Putamen (tissue), 1 donor: ENCODE data around the gene ST7.

Experiments used
- DNase-seq: peaks from one replicate; pipeline ENCODE4 v3.0.0-alpha.2; 2016; ENCODE audit warnings: low spot score

The ST7 gene

DNA sequence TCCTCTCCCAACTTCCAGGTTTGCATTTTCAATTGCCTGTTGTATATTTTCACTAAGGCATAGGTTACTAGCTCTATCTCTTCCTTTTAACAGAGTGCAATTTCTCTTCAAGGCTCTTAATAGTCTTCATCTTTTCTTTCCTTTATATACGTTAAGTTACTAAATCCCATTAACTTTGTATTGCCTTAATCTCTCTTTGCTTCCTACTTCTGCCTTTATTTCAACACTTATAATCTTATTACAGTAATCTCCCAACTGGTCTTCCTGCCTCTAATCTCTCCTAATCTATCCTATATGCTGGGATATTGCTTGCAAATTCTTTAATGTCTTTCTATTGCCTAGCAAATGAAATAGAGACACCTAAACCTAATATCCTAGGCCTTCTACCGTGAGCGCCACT lies 26.1 kb downstream of the ST7 start:
- no peak for DNase-seq

DNA sequence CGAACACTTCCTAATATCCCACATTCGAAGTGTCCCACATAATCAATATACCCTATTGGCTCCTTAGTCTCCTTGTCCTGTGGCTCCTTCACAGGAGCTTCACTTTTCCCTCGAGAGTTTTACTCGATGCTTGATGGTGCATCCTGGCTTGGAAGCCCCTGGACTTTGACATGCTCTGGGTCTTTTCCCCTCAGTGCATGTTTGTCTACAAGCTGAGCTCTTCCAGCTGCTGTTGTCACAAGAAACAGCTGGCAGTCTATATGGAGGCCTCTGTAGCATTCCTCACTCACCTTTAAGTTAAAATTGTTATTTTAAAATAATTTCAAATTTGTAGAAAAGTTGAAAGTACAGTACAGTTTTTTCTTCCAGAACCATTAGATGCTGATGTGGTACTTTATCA lies 27.1 kb downstream of the ST7 start:
- DNase-seq = no peak

DNA sequence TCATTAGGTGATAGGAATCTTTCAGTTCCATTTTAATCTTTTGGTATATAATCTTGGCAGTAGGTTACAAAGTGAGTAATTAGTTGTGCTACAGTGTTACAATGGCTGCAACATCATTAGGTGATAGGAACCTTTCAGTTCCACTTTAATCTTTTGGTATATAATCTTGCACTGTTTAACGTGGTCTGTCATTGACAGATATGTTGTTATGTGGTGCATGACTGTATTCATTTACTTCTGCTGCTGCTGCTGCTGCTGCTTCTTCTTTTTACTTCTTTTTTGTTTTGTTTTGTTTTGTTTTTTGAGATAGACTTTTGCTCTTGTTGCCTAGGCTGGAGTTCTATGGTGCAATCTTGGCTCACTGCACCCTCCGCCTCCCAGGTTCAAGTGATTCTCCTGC lies 28.6 kb downstream of the ST7 start:
- no peak for DNase-seq

DNA sequence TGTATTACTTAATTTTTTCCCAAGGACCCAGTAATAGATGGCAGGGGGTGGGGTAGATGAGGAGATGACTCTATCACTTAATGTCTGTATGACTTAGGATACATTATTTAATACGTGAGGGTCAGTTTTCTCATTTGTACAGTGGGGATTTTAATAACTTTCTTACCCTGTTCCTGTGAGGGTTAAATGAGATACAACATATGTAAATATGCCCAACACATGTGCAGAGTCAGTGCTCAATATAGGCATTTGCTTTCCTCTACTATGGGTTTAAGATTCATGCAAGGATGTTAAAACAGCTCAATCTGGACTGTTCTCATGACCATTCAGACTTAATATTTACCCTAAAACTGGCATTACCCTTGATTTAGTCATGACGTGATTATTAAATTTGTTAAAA lies 31.2 kb downstream of the ST7 start:
- no peak for DNase-seq

DNA sequence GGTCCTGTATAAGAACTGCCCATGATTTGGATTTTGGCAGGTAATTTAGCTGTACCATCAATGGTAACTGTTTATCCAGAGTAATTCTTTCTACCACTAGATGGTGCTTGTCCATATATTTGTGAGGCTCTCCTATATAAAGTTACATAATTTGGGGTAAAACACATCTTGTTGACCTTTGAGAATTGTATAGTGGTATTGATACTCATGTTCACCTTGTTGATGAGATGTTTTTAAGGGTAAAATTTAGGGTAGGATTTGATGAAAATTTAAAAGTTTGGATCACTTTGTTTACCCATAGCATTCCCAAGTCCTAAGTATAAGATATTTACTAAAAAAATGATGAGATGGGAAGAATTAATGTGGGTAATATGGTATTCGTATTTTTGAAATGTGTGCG lies 31.6 kb downstream of the ST7 start:
- DNase-seq = peak; percentile 25

DNA sequence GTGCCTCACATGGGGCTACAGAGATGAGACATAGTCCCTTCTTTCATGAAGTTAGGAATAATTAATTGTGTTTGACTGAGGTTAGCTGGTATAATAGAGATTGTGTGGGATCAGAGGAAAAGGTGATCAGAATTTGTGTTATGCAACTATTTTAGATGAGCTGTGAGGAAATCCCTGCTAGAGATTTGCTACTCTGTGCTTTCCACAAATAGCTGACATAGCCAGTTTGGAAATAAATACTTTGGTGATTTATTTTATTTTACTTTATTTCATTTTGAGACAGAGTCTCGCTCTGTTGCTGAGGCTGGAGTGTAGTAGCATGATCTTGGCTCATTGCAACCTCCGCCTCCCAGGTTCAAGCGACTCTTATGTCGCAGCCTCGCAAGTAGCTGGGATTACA lies 32.3 kb downstream of the ST7 start:
- DNase-seq = no peak

DNA sequence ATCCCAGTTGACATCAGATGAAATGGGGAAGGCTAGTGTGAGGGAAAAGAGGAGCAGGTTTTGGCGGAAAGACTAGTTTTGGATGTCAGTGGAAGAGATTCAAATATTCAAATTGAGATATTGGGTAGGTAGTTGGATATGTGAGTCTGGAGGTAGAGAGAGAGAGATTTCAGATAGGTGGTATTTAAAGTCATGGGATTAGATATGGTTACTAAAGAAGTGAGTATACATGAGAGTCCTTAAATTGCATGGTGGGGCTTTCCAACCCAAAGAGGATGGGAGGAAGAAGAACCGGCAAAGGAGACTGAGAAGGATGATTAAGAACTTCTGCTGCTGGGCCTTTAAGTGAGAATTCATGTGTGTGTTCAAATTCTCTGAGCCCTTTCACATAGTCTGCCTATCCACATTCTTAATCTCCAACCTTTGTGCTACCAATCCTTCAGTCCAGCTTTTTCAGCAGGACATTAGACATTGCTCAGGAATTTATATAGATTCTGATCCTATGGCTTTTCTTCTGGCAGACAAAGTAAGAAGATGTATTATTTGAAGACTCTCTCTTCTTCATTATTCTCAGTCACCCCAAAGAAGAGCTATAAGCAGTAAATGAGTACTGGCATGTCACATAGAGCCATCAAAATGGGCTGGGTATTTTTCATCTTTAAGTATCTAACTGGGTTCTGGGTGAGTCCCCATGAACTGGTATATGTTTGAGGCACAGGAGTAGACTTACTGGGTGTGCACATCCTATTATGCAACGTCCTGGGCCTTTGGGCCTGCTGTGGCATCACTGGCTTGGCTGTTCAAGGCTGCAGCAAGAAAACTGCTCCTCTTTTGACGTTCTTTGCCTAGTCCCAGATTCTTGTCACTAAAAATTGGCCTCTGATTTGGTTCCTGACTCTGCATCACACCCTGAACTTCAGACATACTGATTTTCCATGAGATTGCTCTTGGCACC lies 33.6 kb downstream of the ST7 start:
- no peak for DNase-seq

DNA sequence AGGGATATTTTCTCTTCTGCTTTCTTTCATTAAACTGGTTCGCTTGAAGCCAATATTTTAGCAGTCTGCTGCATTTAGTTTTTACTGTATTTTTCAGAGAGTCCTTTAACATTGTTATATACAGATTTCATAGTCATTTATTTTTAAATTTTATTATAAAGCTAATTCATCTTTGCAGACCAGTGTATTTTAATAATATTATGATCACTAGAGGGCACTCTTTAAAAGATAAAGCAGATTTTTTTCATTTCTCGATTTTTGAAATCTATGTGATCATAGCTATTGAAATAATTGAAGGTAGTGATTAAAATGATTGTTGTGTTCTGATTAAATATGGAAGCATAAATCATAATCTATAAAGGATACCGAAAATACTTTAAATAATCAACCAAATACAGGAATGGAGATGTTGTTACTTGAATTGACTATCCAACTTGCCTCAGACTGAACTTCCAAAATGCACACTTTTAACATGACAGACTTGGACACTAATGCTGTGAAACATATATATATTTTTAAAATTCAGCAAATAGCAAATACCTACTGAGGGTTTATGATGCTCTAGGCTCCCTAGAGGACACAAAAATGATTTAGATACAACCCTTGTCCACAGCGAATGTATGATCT lies 35.2 kb downstream of the ST7 start:
- no peak for DNase-seq

DNA sequence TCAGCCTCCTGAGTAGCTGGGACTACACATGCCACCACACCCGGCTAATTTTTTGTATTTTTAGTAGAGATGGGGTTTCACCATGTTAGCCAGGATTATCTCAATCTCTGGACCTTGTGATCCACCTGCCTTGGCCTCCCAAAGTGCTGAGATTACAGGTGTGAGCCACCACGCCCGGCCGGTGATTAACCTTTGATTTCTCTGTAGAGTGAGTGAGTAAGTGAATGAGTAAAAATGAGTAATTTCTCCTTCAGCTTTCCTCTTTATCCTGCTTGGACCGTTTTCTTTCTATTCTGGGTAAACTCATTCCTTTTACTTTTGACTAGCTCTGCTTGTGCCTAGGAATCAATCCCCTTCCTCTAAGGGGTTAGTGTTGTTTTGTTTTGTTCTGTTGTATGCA lies 36.8 kb downstream of the ST7 start:
- DNase-seq = no peak

DNA sequence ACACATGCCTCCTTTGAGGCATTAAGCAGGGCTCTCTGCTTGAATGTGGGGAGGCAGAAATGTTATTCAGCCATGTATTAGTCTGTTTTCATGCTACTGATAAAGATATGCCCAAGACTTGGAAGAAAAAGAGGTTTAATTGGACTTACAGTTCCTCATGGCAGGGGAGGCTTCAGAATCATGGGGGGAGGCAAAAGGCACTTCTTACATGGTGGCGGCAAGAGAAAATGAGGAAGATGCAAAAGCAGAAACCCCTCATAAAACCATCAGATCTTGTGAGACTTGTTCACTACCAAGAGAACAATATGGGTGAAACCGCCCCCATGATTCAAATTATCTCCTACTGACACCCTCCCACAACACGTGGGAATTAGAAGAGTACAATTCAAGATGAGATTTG lies 37.9 kb downstream of the ST7 start:
- no peak for DNase-seq

DNA sequence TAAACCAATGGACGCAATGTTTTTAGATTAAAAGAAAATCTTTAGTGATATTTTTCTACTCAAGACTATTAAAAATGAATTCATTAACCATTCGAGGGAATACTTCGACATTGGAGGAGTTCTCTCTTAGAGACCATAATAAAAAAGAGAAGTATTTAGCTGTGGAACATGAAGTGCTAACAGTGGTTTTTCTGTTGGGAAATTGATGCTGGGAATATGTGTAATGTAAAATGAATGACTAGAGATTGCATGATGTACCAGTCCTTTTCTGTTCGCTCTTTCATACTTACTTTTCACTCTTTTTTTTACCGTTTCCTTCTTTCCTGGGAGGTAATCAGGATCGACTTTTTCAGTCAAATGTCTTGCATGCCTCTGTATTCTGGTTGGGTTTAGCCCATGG lies 41.3 kb downstream of the ST7 start:
- DNase-seq = no peak

DNA sequence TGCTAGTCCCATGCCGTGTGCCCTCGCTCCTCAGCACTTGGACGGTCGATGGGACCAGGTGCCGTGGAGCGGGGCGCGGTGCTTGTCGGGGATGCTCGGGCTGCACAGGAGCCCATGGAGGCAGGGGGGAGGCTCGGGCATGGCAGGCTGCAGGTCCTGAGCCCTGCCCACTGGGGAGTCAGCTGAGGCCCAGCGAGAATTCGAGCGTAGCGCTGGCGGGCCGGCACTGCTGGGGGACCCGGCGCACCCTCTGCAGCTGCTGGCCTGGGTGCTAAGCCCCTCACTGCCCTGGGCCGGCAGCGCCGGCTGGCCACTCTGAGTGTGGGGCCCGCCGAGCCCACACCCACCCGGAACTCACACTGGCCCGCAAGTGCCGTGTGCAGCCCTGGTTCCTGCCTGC lies 44.7 kb downstream of the ST7 start:
- DNase-seq = no peak

DNA sequence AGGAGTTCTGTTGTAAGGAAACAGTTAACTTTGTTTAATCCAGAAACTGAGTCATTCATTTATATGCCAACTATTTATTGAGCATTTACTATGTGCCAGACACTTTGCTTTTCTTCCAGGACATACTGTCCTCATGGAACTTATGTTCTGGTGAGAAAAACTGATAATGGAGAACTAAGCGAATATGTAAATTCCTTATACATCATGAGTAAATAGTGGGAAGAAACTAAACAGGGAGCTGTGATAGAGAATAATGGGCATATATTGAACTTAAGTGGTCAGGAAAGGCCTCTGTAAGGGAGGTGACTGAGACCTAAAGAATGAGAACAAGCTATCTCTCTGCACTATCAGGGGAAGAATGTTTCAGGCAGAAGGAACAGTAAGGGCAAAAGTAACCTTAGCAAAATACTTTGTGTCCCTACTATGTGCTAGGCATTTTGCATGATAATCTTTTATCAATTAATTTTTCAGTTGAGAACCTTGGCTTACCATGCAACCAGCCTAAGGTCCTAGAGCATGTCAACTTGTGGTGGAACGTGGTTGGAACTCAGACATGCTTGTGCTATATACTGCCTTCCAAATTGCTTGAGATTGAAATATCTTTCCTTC lies 45.4 kb downstream of the ST7 start:
- DNase-seq = no peak

DNA sequence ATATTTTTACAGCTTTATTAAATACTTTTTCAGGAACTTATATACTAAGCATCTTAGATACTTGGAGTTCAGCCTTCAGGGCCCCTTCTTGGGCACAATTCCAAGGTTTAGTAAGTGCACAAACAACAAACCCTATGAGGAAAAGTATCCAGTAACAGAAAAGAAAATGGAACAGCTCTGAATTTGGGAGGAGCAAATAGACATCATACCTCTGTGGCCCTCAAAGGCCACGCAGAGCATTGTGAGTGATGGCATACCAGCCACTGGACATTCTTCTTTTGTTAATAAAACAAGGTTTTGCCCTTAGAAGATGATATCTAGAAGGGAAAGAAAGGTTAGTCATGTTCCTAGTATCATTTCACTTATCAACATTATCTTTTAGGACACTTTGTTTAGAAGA lies 46.0 kb downstream of the ST7 start:
- no peak for DNase-seq

DNA sequence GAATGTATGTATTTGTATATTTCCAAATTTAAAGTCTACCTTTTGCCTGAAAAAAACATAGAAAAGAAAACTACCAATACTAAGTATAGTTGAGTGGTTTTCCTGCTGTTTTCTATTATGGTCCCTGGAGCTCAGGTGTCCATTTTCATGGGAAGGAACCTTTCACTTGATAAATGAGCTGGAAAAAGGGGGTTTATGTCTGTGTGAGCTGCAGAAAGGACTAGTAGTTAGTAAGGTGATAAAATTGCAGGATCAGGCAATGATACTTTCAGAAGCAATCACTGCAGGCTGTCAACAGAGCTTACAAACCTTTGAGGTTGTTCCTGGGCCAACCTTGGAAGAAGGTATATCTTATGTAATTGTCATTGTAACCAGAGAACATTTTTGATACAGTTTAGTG lies 48.0 kb downstream of the ST7 start:
- no peak for DNase-seq

DNA sequence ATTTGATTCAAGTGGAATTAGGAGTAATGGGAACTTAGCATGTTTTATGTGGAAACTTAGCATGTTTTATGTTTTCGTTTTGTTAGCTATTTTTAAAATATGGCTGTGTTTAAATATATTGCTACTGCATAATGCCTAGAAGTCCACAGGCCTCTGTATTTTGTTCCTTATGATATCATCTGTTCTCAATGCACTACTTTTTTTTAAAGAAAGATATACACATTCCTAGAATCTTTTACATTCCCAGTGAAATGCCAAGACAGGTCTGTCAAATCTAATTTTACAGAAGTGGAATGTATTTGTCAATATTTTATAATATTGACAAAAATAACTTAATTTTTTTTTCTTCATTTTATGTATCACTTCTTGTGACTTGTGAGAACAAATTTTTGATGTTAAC lies 51.6 kb downstream of the ST7 start:
- DNase-seq = no peak

DNA sequence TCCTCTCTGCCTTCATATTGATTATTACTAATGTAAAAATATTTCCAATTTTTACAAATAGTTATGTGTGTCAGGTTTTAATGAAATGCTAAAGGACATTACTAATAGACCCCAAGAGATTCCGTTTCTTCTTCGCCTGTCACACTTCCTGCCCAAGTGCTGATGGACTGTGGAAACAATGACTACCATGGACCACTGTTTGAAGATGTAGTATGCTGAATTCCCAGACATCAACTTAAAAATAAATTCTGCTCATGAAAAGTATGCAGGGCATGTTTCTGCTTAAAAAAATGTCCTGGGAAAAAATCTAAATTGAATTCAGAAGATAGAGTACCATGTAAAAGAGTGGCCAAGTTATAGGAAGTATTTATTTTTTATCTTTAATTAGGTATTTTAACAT lies 52.1 kb downstream of the ST7 start:
- DNase-seq = no peak

DNA sequence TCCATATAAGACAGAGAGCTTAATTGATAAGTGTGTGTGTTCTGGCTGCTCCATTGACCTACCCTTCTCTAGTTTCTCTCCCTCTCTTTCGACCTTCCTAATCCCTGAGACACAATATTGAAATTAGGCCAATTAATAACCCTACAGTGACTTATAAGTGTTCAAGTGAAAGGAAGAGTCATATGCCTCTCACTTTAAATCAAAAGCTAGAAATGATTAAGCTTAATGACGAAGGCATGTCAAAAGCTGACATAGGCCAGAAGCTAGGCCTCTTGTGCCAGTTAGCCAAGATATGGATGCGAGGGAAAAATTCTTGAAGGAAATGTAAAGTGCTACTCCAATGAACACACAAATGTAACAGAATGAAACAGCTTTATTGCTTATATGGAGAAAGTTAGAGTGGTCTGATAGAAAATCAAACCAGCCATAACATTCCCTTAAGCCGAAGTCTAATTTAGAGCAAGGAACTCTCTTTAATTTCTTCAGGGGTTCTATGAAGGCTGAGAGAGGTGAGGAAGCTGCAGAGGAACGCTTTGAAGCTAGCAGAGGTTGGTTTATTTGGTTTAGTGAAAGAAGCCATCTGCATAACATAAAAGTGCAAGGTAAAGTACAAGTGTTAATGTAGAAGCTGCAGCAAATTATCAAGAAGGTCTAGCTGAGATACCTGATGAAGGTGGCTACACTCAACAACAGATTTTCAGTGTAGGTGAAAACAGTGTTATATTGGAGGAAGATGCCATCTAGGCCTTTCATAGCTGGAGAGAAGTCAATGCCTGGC lies 53.8 kb downstream of the ST7 start:
- no peak for DNase-seq

DNA sequence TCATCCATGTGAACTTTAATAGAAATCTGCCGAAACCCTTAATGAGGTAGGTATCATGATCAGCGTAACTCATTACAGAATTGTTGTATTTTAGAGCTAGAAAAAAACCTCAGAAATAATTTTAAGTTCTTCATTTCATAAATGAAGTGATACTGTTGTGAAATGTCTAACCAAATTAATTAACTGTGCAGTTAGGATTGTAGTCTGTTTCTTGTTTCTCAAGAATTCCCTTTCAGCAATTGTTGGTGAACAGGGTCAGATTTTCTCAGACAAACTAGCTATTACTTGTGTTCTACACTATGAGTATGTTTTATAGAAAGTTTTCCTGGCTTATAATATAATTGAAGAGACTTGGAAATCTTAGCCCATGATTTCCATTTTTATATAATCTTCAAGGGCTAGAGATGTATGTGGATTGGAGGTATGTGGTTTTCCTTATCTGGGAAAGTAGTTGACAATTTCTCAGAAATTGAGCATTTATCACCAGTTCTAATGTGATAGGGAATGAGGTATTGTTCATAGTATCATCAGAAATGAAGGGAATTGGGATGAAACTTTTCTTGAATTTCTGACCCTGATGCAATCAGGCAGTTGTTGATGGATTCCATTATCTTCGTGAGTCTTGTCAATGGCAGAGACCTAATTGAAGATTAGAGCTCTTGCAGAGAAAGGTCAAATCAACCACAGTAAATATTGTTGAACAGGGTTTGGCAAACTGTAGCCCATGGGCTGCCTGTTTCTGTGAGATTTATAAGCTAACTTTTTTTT lies 55.0 kb downstream of the ST7 start:
- DNase-seq = no peak

DNA sequence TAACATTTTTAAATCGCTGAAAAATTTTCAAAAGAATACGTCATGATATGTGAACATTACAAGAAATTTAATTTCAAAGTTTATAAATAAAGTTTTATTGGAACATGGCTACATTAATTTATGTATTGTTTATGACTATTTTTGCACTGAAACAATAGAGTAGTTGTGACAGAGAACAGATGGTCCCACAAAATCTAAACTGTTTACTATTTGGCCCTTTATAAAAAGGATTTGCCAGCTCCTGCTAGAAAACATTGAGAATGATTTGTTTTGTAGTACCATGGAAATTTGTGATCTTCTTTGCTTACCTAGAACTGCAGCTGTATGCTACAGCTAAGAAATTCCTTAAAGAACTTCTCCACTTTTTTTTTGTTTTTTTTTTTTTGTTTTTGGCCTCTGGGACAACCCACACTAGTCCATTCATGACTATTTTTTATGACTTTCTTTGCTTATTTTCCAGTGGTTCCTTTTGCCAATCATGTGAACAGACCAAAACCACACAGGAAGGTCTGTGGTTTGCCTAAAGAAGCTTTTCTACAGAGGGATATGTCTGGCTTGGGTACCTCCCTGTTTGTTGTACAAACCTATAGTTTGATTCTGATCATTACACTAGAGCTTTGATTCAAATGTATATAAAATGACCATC lies 55.7 kb downstream of the ST7 start:
- no peak for DNase-seq

DNA sequence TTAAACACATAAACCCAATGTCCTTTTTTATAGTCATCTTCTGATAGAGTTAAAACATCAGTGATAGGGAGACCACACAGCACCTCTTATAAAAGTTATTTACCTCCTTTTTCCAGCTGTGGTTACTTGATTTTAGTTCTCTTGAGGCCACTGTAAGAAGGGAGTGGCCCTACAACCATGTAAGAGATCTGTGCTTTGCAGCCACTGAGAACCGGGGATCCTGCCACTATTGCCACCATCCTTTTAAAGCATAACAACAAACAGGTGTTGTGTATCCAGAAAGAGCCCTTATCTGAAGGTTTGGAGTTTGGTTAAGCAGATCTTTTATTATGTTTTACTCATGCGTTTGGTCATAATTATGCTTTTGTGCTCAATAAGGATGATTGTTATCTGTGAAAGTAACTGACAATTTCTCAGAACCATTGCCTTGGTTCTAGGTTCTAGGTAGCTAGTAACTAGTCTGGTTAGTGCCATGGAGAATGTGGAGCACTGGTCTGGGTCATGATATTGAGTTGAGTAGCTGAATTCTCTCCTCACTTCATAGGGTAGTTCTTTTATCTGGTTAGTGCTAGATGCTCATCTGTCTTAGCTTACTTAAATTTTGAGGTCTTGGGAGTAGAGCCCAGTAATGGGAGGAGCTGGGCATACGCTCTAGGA lies 56.5 kb downstream of the ST7 start:
- no peak for DNase-seq
